GM21367 (cell line): ENCODE data around the gene FGL2.
A peak's percentile ranks its signal among the peaks of the same experiment; 100 is the strongest.
"Not testable (repeated sequence)": the region's sequence is repeated elsewhere in the genome, so short reads cannot be mapped to it uniquely, and the experiment has no call there.

Experiments used
- ATAC-seq: cut with Tn5 transposase; IDR thresholded peaks from one replicate; pipeline ENCODE4 v1.9.1; 2021; ENCODE audit not compliant: unreplicated experiment

FGL2 gene

GRCh38 chr7:77199013-77199966 is at the start of gene FGL2:
Gene FGL2 (minus strand): TSS chr7:77199819. CDS start chr7:77199793, 26 bp downstream.
- no peak for ATAC-seq

- no peak for ATAC-seq
These were observed 48.5 kb upstream of the FGL2 start for GRCh38 chr7:77248154-77248553.

- peak; percentile 68 for ATAC-seq
These were observed 47.7 kb upstream of the FGL2 start for GRCh38 chr7:77247206-77247850.

- no peak for ATAC-seq
These were observed 46.5 kb upstream of the FGL2 start for GRCh38 chr7:77246026-77246640.

- no peak for ATAC-seq
These were observed 45.6 kb upstream of the FGL2 start for GRCh38 chr7:77245015-77245755.

- ATAC-seq: no peak
These were observed 44.8 kb upstream of the FGL2 start for GRCh38 chr7:77244222-77244934.

- ATAC-seq: no peak
These were observed 42.9 kb upstream of the FGL2 start for GRCh38 chr7:77242554-77242953.

- ATAC-seq: no peak
These were observed 42.4 kb upstream of the FGL2 start for GRCh38 chr7:77242068-77242467.

GRCh38 chr7:77239471-77239870 is 39.9 kb upstream of the FGL2 start:
- no peak for ATAC-seq

GRCh38 chr7:77238703-77239136 is 39.1 kb upstream of the FGL2 start:
- ATAC-seq: no peak

GRCh38 chr7:77235276-77235675 is 35.7 kb upstream of the FGL2 start:
- ATAC-seq: no peak

GRCh38 chr7:77232467-77232866 is 32.8 kb upstream of the FGL2 start:
- no peak for ATAC-seq

GRCh38 chr7:77228795-77229194 is 29.2 kb upstream of the FGL2 start:
- ATAC-seq: not testable (repeated sequence)

- no peak for ATAC-seq
These were observed 26.8 kb upstream of the FGL2 start for GRCh38 chr7:77226357-77226839.

GRCh38 chr7:77223261-77223660 is 23.6 kb upstream of the FGL2 start:
- no peak for ATAC-seq

- no peak for ATAC-seq
These were observed 23.2 kb upstream of the FGL2 start for GRCh38 chr7:77222819-77223218.

- no peak for ATAC-seq
These were observed 22.4 kb upstream of the FGL2 start for GRCh38 chr7:77222065-77222464.

GRCh38 chr7:77219701-77220331 is 20.2 kb upstream of the FGL2 start:
- not testable (repeated sequence) for ATAC-seq

GRCh38 chr7:77217474-77218185 is 18.0 kb upstream of the FGL2 start:
- ATAC-seq: no peak
